HFFc6 (cell line): ENCODE measurements around the gene CEP135. TPM values are rescaled to one million over a fixed set of nuclear protein-coding genes. Genes with fewer than 3 reads are reported as not detected.
A peak's percentile ranks its signal among the peaks of the same experiment; 100 is the strongest.

Experiments
- DNase-seq: peaks from one replicate; pipeline ENCODE4 v3.0.0-alpha.2; 2018
- H3K27ac Mint-ChIP-seq: 2 replicates; pipeline ENCODE4 v1.8.0; 2020; ENCODE audit warnings: mild to moderate bottlenecking, mixed read lengths
- H3K27me3 Mint-ChIP-seq: 2 replicates; pipeline ENCODE4 v1.8.0; 2021; ENCODE audit warnings: mild to moderate bottlenecking, moderate library complexity, mixed read lengths; ENCODE audit not compliant: insufficient read depth
- H3K36me3 Mint-ChIP-seq: 2 replicates; pipeline ENCODE4 v1.8.0; 2021; ENCODE audit warnings: low read depth, mixed read lengths
- H3K4me1 Mint-ChIP-seq: 2 replicates; pipeline ENCODE4 v1.8.0; 2020; ENCODE audit warnings: low read depth, mixed read lengths
- H3K4me3 Mint-ChIP-seq: 2 replicates; pipeline ENCODE4 v1.8.0; 2020; ENCODE audit warnings: mild to moderate bottlenecking, moderate library complexity, mixed read lengths
- H3K9me3 Mint-ChIP-seq: 2 replicates; pipeline ENCODE4 v1.8.0; 2020; ENCODE audit warnings: mild to moderate bottlenecking, mixed read lengths
- long read RNA-seq: library from polyadenylated mRNA; unstranded; transcript quantifications from one replicate; pipeline ENCODE4 v2.0.0, GENCODE V29; 2019
- total RNA-seq, 6 experiments: library from RNA; stranded (reverse); fragmentation: NEBNext Ultra II Directional; extraction: Animal tissue kit (Norgen Biotek cat#: 25700); gene quantifications; 2 replicates in 1 of 6; 3 replicates in 5 of 6; pipeline ENCODE4 v1.2.3, GENCODE V29; 2021
- TF ChIP-seq, protein P1 (sequence below): fragments of 200-600 bp; sonication (generic); IDR thresholded peaks from 2 replicates; pipeline ENCODE4 v1.5.0; 2021; ENCODE audit warnings: antibody characterized with exemption, mild to moderate bottlenecking

The CEP135 gene, protein sequence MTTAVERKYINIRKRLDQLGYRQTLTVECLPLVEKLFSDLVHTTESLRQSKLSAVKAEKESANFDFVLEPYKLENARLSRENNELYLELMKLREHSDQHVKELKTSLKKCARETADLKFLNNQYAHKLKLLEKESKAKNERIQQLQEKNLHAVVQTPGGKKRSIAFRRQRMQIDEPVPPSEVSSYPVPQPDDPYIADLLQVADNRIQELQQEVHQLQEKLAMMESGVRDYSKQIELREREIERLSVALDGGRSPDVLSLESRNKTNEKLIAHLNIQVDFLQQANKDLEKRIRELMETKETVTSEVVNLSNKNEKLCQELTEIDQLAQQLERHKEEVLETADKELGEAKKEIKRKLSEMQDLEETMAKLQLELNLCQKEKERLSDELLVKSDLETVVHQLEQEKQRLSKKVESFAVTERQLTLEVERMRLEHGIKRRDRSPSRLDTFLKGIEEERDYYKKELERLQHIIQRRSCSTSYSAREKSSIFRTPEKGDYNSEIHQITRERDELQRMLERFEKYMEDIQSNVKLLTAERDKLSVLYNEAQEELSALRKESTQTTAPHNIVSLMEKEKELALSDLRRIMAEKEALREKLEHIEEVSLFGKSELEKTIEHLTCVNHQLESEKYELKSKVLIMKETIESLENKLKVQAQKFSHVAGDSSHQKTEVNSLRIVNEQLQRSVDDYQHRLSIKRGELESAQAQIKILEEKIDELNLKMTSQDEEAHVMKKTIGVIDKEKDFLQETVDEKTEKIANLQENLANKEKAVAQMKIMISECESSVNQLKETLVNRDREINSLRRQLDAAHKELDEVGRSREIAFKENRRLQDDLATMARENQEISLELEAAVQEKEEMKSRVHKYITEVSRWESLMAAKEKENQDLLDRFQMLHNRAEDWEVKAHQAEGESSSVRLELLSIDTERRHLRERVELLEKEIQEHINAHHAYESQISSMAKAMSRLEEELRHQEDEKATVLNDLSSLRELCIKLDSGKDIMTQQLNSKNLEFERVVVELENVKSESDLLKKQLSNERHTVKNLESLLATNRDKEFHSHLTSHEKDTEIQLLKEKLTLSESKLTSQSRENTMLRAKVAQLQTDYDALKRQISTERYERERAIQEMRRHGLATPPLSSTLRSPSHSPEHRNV
- 1 to 10 TPM; 4.3 to 7.0 (median 6.3) TPM for total RNA-seq
- long read RNA-seq, partial matches to known transcripts = 2 of 4 reads
- long read RNA-seq, other reads (novel, unspliced or antisense) = 2 of 4 reads

DNA sequence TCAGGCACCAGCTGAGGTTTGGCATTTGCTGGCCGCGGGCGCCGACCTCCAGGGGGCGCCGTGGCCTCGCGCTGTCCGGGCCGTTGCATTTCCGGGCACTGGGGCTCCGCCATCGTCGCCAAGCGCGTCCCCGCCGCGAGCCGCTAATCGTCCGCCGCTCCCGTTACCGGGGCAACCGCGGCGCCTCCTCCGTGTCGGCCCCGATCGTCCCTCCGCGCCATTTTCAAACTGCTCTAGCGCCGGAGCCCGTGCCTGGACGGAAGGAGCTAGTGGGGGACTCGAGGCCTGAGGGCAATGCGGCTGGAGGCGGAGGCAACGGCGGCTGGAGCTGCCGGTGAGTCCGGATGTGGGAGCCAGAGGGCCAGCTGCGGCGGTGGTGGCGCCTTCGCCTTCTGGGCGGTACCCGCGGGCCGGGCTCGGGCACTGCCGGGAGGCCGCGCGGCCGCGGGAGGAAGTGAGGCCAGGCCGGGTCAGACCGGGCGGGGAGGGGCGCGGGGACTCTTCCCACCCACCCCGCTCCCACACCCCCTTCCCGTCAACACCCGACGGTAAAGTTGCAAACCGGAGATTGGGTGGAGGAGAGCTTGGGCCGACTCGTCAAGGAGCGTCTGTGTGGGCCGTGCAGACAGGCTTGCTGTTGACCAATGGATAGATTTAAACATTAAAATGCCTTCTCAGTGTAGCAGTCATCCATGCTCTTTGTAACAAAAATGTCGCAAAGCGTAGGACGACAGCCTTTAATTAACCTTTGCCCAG is at the start of gene CEP135:
CEP135 (plus strand) TSS at position 220 of the 756 bp plus-strand sequence. CDS start 3,186 bp downstream, outside the sequence.
- TF ChIP-seq, protein P1, sequence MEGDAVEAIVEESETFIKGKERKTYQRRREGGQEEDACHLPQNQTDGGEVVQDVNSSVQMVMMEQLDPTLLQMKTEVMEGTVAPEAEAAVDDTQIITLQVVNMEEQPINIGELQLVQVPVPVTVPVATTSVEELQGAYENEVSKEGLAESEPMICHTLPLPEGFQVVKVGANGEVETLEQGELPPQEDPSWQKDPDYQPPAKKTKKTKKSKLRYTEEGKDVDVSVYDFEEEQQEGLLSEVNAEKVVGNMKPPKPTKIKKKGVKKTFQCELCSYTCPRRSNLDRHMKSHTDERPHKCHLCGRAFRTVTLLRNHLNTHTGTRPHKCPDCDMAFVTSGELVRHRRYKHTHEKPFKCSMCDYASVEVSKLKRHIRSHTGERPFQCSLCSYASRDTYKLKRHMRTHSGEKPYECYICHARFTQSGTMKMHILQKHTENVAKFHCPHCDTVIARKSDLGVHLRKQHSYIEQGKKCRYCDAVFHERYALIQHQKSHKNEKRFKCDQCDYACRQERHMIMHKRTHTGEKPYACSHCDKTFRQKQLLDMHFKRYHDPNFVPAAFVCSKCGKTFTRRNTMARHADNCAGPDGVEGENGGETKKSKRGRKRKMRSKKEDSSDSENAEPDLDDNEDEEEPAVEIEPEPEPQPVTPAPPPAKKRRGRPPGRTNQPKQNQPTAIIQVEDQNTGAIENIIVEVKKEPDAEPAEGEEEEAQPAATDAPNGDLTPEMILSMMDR = peak; percentile 98
- no peaks in the 10 kb centered on the region for H3K27me3 Mint-ChIP-seq
- no peaks in the 10 kb centered on the region for H3K9me3 Mint-ChIP-seq
- peaks cover 4% of the 10 kb centered on the region; the same call in 1 of the 2 replicates for H3K36me3 Mint-ChIP-seq
- peak; percentile 93 for DNase-seq
- H3K4me1 Mint-ChIP-seq = peaks cover 44% of the 10 kb centered on the region
- H3K4me3 Mint-ChIP-seq = peak within 1 kb of the TSS; percentile 91
- H3K27ac Mint-ChIP-seq = peak within 1 kb of the TSS; percentile 97

DNA sequence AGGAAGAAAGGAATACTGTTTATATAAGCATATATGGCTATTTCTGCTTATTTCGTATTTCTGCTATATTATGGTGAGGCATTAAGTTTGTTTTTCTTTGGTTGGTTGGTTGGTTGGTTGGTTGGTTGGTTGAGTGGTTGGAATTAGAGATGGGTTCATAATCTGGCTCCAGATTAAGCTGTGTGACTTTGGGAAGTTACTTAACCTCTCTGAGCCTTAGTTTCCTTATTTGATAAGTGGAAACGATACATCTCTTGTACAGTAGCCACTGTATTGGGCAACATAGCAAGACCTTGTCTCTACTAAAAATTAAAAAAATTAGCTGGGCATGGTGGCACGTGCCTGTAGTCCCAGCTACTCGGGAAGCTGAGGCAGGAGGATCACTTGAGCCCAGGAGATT is 46.1 kb upstream of the CEP135 start:
- Mint-ChIP-seq H3K9me3 (no peaks in the 10 kb centered on the region), H3K36me3 (peaks cover 23% of the 10 kb centered on the region; the same call in 1 of the 2 replicates), H3K27ac (no peak overlapping the region), H3K27me3 (no peaks in the 10 kb centered on the region), H3K4me3 (no peak overlapping the region), H3K4me1 (peaks cover 33% of the 10 kb centered on the region)
- no peak for DNase-seq
- TF ChIP-seq, protein P1 = no peak

DNA sequence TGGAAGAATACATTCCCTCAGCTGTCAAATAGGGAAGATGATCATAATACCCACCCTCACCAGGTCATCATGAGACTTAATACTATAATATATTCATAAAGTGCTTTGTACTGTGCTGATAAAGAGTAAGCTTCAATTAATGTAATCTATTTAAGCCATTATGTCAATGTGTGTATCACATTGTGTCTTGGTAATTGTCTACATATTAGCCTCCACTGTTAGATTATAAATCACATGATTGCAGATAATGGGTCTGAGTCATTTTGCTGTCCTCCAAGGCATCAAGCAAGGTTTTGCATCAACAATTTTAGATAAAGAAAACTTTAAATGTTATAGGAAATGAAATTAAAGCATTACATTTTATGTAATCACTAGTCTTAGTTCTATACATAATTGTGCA is 45.2 kb upstream of the CEP135 start:
- no peak for DNase-seq
- H3K27me3 Mint-ChIP-seq = no peaks in the 10 kb centered on the region
- no peaks in the 10 kb centered on the region for H3K9me3 Mint-ChIP-seq
- H3K27ac Mint-ChIP-seq = no peak overlapping the region; the same call in 1 of the 2 replicates
- H3K4me1 Mint-ChIP-seq = peaks cover 34% of the 10 kb centered on the region
- peaks cover 23% of the 10 kb centered on the region; the same call in 1 of the 2 replicates for H3K36me3 Mint-ChIP-seq
- H3K4me3 Mint-ChIP-seq = no peak overlapping the region
- TF ChIP-seq, protein P1 = no peak

DNA sequence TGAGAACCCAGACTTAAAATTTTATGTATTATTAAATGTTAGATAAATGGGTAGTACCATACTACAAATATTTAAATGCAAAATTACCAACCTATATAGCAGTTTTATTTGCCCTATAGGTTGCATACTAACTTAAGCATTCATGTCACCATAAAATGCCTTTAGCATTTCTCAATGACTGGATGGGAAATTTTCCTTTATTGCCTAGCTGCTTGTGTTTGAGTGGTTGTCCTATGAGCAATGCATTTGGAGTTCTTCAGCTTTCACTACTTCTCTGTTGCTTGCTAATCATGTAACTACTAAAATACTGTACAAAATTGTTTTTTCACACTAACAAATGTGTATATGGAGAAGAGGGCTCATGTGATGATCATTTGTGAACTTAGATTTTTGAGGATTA is 44.2 kb upstream of the CEP135 start:
- H3K9me3 Mint-ChIP-seq = no peaks in the 10 kb centered on the region
- DNase-seq = no peak
- TF ChIP-seq, protein P1 = no peak

More for the DNA sequence above, 44.2 kb upstream of the CEP135 start:
- Mint-ChIP-seq H3K4me3 (no peak overlapping the region), H3K27me3 (no peaks in the 10 kb centered on the region), H3K27ac (no peak overlapping the region), H3K4me1 (peaks cover 40% of the 10 kb centered on the region), H3K36me3 (peaks cover 23% of the 10 kb centered on the region; the same call in 1 of the 2 replicates)
